GM21515 (cell line): ENCODE results near the gene TNS4.

ENCODE experiments used
- ATAC-seq: cut with Tn5 transposase; IDR thresholded peaks from one replicate; pipeline ENCODE4 v1.9.1; 2021; ENCODE audit not compliant: unreplicated experiment

TNS4 gene

GRCh38 chr17:40493697-40494096 lies 7.7 kb downstream of the TNS4 start:
- no peak for ATAC-seq

- ATAC-seq, result no peak
Measured at GRCh38 chr17:40491486-40491885, 9.9 kb downstream of the TNS4 start.

GRCh38 chr17:40490982-40491381 lies 10.4 kb downstream of the TNS4 start:
- ATAC-seq, result no peak

DNA sequence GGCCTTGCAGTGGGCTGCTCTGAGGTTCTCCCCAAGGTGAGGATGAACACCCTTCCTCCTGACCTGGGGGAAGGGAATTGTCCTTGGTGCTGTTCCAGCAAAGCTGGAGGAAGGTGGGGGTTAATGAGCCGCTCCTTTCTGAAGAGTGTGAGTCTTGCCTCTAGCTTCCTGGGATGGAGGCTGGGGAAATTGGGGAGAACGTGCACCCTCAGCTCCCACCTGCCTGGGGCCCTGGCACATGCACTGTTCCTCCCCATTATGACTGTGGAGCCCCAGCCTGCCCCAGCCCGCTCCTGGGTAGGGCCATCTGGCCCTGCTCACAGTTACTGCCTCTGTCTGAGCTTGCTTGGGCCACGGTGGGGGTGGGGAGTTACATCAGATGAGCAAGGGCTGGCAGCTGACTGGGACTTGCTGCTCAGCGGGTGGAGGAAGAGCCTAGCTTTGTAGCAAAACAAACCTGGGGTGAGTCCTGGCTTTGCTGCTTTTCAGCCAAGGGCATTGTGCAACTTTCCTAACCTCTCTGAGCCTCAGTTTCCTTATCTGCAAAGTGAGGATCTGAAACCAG lies 11.1 kb downstream of the TNS4 start:
- no peak for ATAC-seq

DNA sequence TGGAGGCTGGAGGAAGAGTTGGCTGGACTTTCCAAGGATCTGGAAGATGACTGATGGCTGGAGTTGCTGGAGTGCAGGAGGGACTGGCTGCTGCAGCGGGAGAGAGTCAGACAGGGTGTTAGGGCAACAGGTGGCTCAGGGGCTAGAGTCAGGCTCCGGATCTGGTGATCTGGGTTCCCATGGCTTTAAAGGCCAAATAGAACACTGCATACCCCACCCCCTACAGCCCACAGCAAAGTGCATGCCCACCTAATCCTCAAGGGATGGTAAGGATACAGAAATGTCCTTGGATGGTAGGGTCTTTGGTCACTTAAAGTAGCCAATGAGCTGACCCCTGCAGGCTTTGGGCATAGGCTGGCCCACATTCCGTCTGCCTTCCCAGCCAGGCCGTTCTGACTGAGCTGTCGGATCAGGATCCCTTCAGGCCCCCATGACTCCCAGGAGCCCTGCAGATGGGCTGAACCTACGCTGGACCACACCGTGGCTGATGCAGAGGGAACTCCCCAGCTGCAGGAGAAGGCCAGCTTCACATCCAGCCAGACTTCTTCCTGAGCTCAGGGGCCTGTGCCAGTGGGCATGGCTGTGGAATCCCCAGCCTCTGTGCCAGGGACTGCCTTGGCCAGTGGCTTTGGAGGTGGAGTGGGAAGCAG lies 13.9 kb downstream of the TNS4 start:
- no peak for ATAC-seq

- no peak for ATAC-seq
Measured at GRCh38 chr17:40486522-40487370, 14.7 kb downstream of the TNS4 start.

DNA sequence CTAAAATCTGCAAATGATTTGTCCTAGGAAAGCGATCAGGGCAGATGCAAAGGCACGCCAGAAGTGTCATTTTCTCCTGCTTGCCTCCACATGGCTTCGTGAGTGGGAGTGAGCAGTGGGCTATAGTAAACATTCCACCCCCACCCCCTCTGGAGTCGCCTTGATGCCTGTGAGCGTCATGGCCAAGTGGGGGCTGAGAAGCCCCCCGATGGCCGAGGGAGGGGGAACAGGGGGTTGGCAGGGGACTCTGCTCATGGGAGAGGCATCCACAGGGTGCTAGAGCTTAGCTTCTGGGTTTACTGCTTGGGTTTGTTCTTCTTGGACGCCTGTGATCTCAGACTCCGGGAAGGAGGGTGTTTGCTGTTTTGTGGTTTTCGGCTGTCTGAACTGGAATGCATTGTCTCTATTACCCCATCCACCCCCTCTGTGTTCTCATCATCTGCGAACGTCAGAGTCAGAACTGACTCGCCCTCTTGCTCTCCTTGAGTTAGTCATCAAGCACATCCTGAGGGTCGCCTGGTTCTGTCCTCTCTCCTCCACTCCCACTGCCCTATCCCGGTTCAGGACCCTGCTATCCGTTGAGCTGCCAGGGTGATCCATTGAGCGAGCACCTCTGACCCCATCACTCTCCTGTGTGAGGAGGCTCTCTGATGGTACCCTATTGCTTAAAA lies 15.4 kb downstream of the TNS4 start:
- no peak for ATAC-seq

DNA sequence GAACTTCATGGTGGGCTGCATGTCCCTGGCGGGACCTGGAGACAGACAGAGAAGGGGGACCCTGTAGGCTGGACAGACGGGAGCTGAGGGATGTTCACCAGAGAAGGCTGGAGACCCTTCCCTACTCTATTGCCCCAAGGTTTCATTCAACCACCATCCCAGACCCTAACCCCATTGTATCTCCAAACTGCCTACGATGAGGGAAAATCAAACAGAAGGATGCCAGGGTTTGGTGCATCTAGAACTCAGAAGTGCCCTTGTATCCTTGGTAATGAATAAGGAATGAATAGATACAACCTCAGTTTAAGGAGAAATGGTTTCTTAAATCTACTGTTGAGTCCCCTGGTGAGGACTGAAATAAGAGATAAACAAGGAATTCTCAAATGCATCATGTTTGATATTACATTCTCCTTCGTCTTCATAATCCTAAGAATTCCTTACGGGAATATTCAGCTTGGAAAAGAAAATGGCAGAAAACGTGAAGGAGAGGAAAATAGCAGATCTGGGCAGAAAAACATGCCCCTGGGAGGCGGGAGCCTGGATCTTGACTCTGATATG lies 16.4 kb downstream of the TNS4 start:
- ATAC-seq, result no peak

- no peak for ATAC-seq
Measured at GRCh38 chr17:40484285-40484972, 17.0 kb downstream of the TNS4 start.

DNA sequence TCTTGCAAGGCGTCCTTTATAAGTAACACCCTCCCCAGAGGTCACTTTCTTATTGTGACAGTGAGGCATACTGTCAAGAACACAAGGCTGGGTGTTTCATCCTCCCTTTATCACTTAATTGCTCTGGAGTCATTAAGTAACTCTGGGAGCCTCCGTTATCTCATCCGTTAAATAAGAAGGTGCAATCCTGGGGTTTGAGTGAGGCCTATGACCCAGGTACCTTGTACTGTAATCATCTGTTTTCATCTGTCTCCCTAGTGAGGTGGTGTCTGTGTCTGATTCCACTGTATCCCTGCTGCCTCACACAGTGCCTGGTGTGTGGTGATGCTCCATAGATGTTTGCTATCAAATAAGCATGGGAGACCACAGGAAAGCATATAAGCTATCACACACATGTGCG lies 17.7 kb downstream of the TNS4 start:
- no peak for ATAC-seq

DNA sequence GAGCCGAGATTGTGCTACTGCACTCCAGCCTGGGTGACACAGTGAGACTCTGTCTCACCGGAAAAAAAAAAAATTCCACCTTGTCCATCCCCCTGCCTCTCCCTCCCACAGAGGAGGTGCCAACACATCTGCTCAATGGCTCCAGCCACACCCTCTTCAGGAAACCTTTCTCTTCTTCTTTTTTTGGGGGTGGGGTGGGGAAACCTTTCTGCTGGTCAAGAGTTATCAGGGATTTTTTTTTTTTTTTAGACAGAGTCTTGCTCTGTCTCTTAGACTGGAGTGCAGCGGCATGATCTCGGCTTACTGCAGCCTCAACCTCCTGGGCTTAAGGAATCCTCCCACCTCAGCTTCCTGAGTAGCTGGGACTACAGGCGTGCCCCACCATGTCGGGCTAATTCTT lies 18.7 kb downstream of the TNS4 start:
- no peak for ATAC-seq

DNA sequence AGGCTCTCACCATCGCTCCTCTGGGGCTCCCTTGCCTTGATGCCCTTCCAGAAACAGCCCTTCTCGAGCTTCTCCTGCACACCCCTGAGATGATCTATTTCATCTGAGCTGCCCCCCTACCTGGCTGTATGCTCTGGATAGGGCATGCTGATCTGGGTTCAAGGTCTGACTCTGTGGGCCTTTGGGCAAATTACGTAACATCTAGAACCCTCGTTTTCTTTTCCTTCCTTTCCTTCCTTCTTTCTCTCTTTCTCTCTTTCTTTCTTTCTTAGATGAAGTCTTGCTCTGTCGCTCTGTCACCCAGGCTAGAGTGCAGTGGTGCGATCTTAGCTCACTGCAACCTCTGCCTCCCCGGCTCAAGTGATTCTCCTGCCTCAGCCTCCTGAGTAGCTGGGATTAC lies 20.3 kb downstream of the TNS4 start:
- no peak for ATAC-seq

DNA sequence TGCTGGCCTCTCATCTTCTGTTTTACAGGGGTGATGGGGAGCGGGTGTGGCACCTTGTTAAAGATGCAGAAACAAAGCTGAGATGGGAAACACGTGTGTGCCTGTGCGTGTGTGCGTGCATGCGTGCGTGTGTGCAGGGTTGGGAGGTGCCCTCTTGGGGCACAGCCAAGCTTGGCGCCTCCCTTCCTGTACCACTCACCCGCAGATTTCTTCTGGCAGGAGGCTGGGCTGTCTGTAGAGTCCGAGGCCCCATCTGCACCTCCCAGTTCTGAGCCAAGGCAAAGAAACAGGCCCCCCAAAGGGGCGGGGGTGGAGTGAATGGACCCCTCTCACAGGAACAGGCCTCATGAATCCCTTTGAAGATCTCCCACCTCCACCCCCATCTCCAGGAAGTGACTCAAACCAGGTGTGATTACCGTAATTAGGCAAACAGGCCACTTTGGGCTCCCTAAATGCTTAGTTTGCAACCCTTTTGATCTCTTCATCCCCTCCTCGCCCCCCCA lies 20.9 kb downstream of the TNS4 start:
- ATAC-seq, result no peak

DNA sequence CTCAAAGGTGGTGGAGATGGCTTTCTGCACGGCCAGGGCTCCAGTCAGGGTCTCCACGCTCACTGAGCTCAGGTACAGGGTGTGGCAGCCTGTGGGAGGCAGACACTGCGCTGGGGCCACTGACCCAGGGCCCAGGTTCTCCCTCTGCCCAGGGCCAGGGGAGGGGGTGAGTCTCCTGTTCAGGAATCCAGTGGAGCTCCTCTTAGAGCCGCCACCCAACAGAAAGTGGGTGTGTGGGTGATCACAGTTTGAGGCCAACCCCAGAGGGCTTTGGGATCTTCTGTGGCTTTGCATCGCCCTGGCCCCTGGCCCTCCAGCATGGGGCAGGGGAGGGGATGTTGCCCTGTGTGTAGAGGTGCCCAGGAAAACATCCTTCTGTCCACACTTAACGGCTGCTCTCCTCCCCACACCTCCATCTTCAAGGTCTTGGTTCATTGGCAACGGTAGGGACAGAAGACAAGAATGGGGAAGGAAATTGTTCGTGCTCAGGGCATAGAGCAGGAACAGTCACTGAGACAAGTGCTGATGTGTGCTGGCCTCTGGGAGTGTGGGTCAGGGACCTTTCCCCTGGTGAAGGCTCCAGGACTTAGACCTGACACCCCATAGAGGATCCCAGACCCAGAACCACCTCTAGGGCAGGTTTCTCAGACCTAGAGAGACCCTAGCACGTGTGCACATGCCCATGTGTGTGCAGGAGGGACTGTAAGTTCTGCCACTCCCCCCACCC lies 21.5 kb downstream of the TNS4 start:
- ATAC-seq, result no peak

DNA sequence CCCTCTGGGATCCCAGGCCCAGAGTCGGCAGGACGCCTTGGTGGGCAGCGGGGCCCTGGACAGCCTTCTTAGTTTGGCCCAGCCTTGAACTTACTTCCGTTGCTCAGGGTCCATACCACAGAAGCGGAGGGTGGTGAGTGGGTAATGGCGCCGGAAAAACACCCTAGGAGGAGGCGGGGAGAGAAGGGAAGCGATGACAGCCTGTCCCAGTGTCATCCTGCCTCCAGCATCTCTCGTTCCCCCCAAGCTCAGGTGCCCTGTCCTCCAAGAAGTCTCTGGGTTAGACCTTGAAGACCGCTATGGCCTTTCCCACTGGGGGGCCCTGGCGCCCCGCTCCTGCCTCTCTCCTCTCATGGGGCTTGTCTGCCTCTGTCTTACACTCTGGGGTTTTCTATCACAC lies 22.9 kb downstream of the TNS4 start:
- no peak for ATAC-seq

GRCh38 chr17:40477796-40478195 lies 23.6 kb downstream of the TNS4 start:
- ATAC-seq, result no peak

DNA sequence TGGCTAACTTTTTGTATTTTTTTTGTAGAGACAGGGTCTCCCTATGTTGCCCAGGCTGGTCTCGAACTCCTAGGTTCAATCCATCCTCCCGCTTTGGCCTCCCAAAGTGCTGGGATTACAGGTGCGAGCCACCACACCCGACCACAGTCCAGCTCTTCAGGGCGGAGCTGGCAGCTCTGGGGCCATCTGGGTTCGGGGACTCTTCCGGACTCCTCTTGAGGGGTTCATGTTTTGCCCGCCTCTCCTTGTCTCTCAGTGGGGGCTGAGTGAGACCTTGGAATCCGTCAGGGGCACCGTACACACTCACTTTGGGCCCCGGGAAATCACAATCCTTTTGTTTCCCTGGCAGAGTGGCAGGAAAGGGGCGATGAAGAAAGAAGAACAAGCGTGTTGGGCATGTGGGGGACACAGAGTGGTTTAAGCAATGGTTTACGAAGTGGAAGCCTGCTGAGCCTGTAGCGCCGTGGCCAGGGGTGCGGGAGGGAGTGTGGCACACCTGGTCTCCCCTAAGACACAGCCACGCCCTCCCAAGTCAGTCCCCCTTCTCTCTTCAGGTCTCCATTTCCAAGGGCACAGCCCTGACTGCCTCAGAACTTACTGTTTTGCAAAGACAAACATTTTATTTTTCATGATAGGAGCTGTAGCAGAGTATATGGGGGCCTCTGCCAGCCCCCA lies 26.1 kb downstream of the TNS4 start:
- no peak for ATAC-seq

DNA sequence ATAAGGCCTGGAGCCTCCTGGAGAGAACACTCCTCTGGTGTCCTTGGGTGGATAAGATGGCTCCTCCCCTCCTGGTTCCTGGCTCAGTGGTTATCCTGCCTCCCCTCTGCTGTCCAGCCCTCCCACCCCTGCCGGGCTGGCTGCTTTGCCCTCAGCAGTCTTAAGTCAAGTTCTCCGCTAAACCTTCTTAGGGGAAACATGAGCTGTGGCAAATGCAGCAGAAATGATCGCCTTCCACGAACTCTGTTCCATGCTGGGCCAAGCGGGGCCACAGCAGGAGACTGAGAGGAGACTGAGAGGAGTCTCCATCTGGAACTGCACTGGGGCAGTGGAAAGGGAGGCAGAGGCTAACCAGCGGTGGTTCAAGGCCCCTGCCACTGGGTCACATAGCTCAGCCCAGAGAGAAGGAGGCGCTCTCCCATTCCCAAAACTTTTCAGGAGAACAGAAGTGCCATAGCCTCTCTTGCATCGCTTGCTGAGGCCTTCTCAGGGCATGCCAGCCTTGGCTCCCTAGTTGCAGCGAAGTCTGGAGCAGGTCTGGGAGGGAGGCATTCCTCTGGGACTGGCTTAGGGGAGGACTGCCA lies 26.9 kb downstream of the TNS4 start:
- ATAC-seq, result no peak
